Ovary (tissue), 9 donors: ENCODE measurements around the gene WDR41. TPM values are rescaled to one million over a fixed set of nuclear protein-coding genes. Genes with fewer than 3 reads are reported as not detected.

Experiments used
- DNase-seq, 5 donors: peaks; one replicate each; pipeline ENCODE4 v3.0.0-alpha.2; 2019 to 2020
- H3K27ac ChIP-seq, 2 donors: fragments of 200-600 bp; one replicate each; pipeline versions ENCODE4 v1.5.1 to v1.8.0; 2019 to 2022
- H3K27me3 ChIP-seq: fragments of 200-600 bp; one replicate; pipeline ENCODE4 v1.8.0; 2022
- H3K36me3 ChIP-seq: fragments of 200-600 bp; sonication (generic); one replicate; pipeline ENCODE4 v1.5.1; 2019
- H3K4me1 ChIP-seq: one replicate; pipeline ENCODE4 v1.8.1; 2013; ENCODE audit warnings: mild to moderate bottlenecking, moderate library complexity; ENCODE audit not compliant: insufficient read depth
- H3K4me3 ChIP-seq: fragments of 200-600 bp; sonication (generic); one replicate; pipeline ENCODE4 v1.5.1; 2017
- H3K9me3 ChIP-seq, 2 donors: fragments of 200-600 bp in 1 of 2; sonication (generic) in 1 of 2; one replicate each; pipeline versions ENCODE4 v1.5.1 to v1.8.1; 2013 to 2019; ENCODE audit warnings: mild to moderate bottlenecking in 1 of 2, moderate library complexity in 1 of 2
- CTCF ChIP-seq, 3 donors: fragments of 450-650 bp in 2 of 3; fragments of 200-600 bp in 1 of 3; IDR thresholded peaks; one replicate each; pipeline versions ENCODE4 v1.5.1 to v1.8.0; 2016 to 2022; ENCODE audit warnings: antibody characterized with exemption in 3 of 3, mild to moderate bottlenecking in 1 of 3
- EP300 ChIP-seq: sonication (generic); formaldehyde crosslinking; IDR thresholded peaks from one replicate; pipeline ENCODE4 v1.6.1; 2017; ENCODE audit warnings: antibody characterized with exemption
- POLR2A ChIP-seq: fragments of 450-650 bp; IDR thresholded peaks from one replicate; pipeline ENCODE4 v1.6.1; 2017; ENCODE audit warnings: antibody characterized with exemption, mild to moderate bottlenecking, moderate library complexity
- WGBS, 3 donors: extraction: QIAGEN DNeasy Blood & Tissue Kit in 1 of 3; methylation state at CpG; one replicate each; pipeline versions ENCODE4 v1.1.5 to v1.1.7; 2013 to 2017; 5-methylcytosine and 5-hydroxymethylcytosine counted together
- intact Hi-C, 4 donors: fragments of 100-400 bp; cut with DNase I; formaldehyde crosslinking; loops; one replicate each; pipeline versions ENCODE4 v1.11.0 to v1.15.1; 2022 to 2023
- polyA plus RNA-seq, 2 donors: library from polyadenylated mRNA; stranded (reverse); fragments of 200-250 nt in 1 of 2; fragments of 350-450 nt in 1 of 2; fragmentation: Illumina TruSeq in 1 of 2; extraction: RNeasy Lipid Tissue Mini Kit (QIAGEN cat#74804) in 1 of 2; gene quantifications; one replicate each; pipeline ENCODE4 v1.2.3, GENCODE V29; 2013 to 2014
- total RNA-seq, 7 donors: library from RNA; depleted of rRNA in 2 of 7; stranded (reverse); fragments of >200 nt in 2 of 7; fragmentation: NEBNext Ultra II Directional in 3 of 7; extraction: Animal tissue kit (Norgen Biotek cat#: 25700) in 3 of 7; gene quantifications; one replicate each; pipeline versions ENCODE4 v1.1.0 to v1.2.4, GENCODE V29; 2016 to 2023
- donor health status: DM: no; HTN: no; CAD: no; lungs with moderate emphysema.
- donor health status: DM: no; HTN: no; CAD: no.
- donor health status: Bipolar disorder and iron deficiency.
- donor health status: DM: yes; HTN: yes; CAD: no.
- donor health status: DM: no; HTN: no; CAD: no.
- donor health status: DM: yes; HTN: yes; CAD: no.

The WDR41 gene
- total and polyA plus RNA-seq, 9 donors: 7.5 to 45.4 (median 31.9) TPM

- WGBS, 3 donors: 24 to 56% (median 52%) methylated on average over 2 of the region's 2 CpGs
- Histone ChIP-seq H3K9me3 (peaks cover 0 to 6% of the 10 kb centered on the region in 2 donors), H3K27ac (no peak overlapping the region), H3K36me3 (no peaks in the 10 kb centered on the region), H3K4me3 (no peak overlapping the region), H3K27me3 (no peaks in the 10 kb centered on the region), H3K4me1 (no peaks in the 10 kb centered on the region)
- intact Hi-C loops: no loop called here
- TF ChIP-seq EP300 (no peak), CTCF (IDR thresholded peaks at IDR 0.05) (no peak), POLR2A (no peak)
- no peak for DNase-seq
Measured at GRCh38 chr5:77449981-77450380, 42.1 kb downstream of the WDR41 start.

- no peak overlapping the region for H3K4me3 ChIP-seq
- no peak for DNase-seq
- no peaks in the 10 kb centered on the region for H3K4me1 ChIP-seq
- H3K27ac ChIP-seq: no peak overlapping the region
- no peaks in the 10 kb centered on the region for H3K36me3 ChIP-seq
- 92 to 97% (median 97%) methylated on average over 1 of the region's 1 CpG for WGBS, 3 donors
- intact Hi-C loops: no loop called here
- peaks cover 0 to 6% of the 10 kb centered on the region in 2 donors for H3K9me3 ChIP-seq
- H3K27me3 ChIP-seq: no peaks in the 10 kb centered on the region
- TF ChIP-seq EP300 (no peak), CTCF (IDR thresholded peaks at IDR 0.05) (no peak), POLR2A (no peak)
Measured at GRCh38 chr5:77449277-77449676, 42.8 kb downstream of the WDR41 start.

GRCh38 chr5:77448831-77449230 is 43.3 kb downstream of the WDR41 start:
- Histone ChIP-seq H3K4me3 (no peak overlapping the region), H3K4me1 (no peaks in the 10 kb centered on the region), H3K27me3 (no peaks in the 10 kb centered on the region), H3K27ac (no peak overlapping the region), H3K9me3 (peaks cover 0 to 6% of the 10 kb centered on the region in 2 donors), H3K36me3 (no peaks in the 10 kb centered on the region)
- TF ChIP-seq POLR2A: no peak
- TF ChIP-seq EP300: no peak
- TF ChIP-seq CTCF (IDR thresholded peaks at IDR 0.05): no peak
- DNase-seq: no peak
- 85 to 100% (median 87%) methylated on average over 1 of the region's 1 CpG for WGBS, 3 donors
- intact Hi-C loops: no loop called here

- no peak overlapping the region for H3K27ac ChIP-seq
- TF ChIP-seq CTCF (IDR thresholded peaks at IDR 0.05): no peak
- no peak for TF ChIP-seq EP300
- no peak for TF ChIP-seq POLR2A
- WGBS, 3 donors: 88 to 100% (median 97%) methylated on average over 1 of the region's 1 CpG
Measured at GRCh38 chr5:77444356-77444755, 47.8 kb downstream of the WDR41 start.

More at GRCh38 chr5:77444356-77444755, 47.8 kb downstream of the WDR41 start:
- DNase-seq: no peak
- no peaks in the 10 kb centered on the region for H3K36me3 ChIP-seq
- intact Hi-C loops: no loop called here
- H3K27me3 ChIP-seq: no peaks in the 10 kb centered on the region
- peaks cover 0 to 6% of the 10 kb centered on the region in 2 donors for H3K9me3 ChIP-seq
- no peaks in the 10 kb centered on the region for H3K4me1 ChIP-seq
- no peak overlapping the region for H3K4me3 ChIP-seq
